GM18517 (cell line): ENCODE measurements around the gene TASOR2.

Experiments used
- ATAC-seq: cut with Tn5 transposase; IDR thresholded peaks from one replicate; pipeline ENCODE4 v1.9.1; 2021; ENCODE audit warnings: mild to moderate bottlenecking, moderate library complexity; ENCODE audit not compliant: unreplicated experiment

TASOR2 gene

DNA sequence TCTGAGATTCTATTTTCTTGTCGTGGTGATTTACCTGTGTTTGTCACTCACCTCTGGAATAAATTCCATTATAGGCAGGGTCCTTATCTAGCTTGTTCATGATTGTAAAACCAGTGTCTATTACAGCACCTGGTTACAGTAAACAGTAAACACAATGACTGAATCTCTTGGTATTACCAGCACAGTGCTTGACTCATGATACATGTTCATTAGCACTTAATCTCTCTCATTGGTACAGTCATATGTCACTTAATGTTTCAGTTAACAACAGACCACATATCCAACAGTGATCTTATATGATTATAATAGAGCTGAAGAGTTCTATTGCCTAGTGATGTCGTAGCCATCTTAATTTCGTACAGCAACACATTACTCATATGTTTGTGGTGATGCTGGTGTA, 1.6 kb upstream of the TASOR2 start:
- ATAC-seq: no peak

DNA sequence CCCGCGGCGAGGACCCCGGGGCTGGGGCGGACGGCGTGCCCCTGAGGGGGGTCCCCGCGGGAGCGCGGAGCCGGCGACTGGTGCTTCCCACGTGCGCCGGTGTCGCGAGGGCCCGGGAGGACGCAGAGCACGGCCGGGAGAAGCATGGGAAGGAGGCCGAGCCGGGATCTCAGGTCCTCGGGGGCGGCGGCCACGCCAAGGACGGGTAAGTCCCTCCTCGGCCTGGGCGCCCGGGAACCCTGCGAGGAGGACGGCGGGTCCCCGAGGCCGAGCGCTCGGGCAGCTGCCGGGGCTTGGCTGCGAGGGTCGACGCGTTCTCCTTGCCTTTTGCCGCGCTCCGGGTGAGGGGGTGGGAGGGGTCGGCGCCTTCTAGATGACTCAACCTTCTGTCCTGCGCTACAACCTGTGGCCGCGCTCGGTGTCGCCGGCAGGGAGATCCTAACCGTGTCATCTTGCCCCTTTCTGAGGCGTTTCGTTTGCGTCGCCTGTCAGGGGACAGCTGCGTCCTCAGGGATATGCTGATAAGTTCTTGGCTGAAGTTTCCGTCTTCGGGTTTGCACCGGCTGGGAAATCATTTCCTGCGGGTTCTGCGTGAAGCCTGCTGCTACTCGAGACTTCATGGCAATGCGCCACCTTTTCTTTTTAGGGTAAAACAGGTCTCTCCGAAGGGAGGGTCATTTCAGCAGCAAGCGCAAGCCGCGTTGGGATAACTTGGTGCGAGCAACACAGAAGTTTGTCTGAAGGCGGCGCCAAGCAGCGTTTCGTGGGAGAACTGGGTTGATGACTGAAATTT, 529 bp downstream of the TASOR2 start:
- peak; percentile 54 for ATAC-seq

- ATAC-seq: no peak
Observed at GRCh38 chr10:5685764-5686240, 1.2 kb downstream of the TASOR2 start.

- no peak for ATAC-seq
Observed at GRCh38 chr10:5688587-5688986, 3.9 kb downstream of the TASOR2 start.

- ATAC-seq: no peak
Observed at GRCh38 chr10:5691786-5692185, 7.1 kb downstream of the TASOR2 start.

DNA sequence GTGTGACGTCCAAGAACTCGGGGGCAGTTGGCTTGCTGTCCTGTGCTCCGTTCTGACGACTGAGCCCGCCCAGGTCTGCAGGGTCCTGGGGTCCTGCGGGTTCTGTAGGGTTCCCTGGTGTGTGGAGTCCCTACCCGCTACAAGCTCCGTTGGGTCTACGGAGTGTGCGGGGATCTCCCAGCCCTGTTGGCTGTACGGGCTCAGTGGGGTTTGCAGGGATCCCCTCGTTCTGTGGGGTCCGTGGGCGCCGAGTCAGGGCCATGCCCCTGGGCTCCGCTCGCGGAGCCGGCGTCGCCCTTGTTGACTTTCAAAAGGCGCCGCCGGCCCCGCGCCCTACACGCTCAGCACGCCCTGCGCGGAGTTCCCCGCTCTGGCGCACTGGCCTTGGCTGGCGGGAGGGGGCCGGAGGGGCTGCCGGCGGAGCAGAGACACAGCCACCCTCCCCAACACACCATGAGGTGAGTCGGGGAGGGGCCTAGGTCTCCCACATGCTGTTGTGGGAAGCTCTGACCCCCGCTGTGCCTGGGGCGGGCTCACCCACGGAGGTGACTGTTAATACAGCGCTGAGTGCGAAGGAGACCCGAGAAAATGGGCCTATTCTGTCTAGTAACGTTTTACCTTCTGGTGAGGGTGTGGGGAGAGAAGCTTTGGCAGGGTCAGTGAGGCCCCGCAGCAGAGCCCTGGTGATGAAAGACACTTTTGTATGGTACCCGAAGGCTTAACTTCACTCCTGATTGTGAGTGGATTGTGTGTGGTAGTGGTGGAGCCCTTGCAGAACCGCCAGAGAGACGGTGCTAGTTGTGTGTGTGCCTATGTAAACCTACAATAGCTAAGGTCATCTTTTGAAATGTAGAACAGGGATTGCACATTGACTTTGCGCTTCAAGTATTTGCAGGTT, 8.1 kb downstream of the TASOR2 start:
- peak; percentile 66 for ATAC-seq

DNA sequence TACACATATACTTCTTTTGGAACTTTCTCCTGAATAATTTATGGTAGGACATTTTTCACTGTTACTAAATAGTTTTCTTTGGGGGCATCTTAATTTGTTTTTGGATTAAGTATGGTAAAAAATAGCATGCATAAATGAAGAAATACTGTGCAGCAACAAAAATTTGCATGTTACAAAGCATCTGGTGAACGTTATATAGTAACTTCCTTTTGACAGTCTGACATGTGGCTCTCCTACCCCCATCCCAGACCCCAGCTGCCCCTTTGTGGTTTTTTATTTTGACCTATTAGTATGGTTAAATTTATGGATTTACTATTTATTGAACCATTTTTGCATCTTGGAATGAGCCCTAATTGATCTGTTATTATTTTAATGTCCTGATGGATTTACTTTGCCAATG, 9.9 kb downstream of the TASOR2 start:
- no peak for ATAC-seq

- ATAC-seq: no peak
Observed at GRCh38 chr10:5697342-5697741, 12.7 kb downstream of the TASOR2 start.

- ATAC-seq: no peak
Observed at GRCh38 chr10:5698062-5698461, 13.4 kb downstream of the TASOR2 start.

DNA sequence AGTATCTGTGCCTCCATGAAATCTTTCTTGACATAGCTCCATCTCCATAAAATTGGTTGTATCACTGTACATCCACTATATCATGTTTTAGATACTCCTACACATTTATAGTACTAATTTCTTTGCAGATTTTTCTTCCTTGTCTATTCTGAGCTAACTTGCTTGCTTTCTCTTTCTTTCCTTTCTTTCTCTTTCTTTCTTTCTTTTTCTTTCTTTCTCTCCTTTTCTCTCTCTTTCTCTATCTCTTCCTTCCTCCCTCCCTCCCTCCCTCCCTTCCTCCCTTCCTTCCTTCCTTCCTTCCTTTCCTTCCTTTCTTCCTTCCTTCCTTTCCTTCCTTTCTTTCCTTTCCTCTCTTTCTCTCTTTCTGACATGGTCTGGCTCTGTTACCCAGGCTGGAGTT, 23.7 kb downstream of the TASOR2 start:
- ATAC-seq: no peak

- ATAC-seq: no peak
Observed at GRCh38 chr10:5709865-5710264, 25.2 kb downstream of the TASOR2 start.

- no peak for ATAC-seq
Observed at GRCh38 chr10:5710859-5711258, 26.2 kb downstream of the TASOR2 start.

- ATAC-seq: no peak
Observed at GRCh38 chr10:5711642-5712041, 27.0 kb downstream of the TASOR2 start.

DNA sequence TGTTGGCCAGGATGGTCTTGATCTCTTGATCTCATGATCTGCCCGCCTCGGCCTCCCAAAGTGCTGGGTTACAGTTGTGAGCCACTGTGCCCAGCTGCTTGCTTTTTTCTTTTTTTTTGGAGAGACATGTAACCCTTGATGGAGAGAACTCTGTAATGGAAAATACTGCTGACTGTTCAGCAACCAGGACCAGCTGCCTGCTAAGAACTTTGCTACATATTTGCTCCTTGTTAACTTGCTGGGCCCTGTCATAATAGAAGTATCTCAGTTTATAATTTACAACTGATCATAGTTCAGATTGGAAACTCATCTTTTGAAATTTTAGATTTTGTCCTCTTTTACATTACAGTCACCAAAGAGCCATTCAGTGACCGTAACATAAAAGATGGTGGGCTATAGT, 34.9 kb downstream of the TASOR2 start:
- no peak for ATAC-seq

- no peak for ATAC-seq
Observed at GRCh38 chr10:5720182-5720581, 35.5 kb downstream of the TASOR2 start.

DNA sequence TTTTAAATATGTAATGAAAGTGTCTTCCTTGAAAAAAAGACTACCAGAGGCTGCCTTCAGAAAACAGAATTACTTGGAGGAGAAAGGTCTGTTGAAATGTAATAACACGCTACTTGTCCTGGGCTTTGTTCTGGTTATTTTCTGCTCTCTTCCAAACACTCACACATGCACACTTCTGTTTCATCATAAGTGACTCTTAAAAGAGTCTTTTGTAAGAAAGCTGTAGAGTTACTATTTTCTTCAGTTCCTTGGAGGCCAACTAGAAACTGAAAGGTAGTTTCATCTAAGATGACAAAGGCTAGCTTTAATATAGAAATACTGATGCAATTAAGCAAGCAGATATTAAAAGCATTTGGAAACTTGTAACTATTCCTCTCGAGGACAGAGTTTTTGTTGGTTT, 39.1 kb downstream of the TASOR2 start:
- ATAC-seq: no peak

DNA sequence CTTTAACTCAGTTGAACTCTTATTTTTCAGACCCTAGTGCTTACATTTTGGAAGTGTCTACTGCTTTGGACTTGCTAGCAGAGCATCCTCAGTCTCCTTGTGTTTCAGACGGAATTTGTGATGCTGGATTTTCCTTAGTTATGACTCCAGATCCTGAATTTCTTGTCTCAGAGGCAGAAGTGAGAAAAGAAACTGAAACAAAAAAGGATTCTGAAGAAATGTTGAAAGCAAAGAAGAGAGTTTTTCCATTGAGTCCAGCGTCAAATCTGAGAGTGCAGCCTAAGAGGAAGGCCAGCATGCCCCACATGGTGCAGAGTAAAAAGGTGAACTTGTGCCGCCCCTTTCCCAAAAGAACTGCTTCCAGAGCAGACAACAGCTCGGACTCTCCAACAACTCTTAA, 46.1 kb downstream of the TASOR2 start:
- no peak for ATAC-seq

GRCh38 chr10:5731559-5731958, 46.9 kb downstream of the TASOR2 start:
- ATAC-seq: no peak

DNA sequence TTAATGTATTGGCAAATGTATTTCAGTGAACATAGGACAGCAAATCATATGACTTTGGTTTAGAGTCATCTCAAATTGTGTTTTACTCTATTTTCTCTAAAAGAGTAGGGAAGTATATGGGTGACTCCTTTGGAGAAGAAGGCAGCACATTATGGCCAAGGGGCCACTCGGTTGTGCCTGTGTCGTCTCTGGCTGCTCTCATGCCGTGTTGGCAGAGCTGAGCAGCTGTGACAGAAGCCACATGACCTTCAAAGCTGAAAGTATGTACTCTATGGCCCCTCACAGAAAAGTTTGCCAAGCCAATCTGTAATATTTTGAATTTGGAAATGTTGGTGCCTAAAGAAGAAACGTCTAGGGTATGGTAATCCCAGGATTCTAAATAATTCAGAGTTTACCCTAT, 47.5 kb downstream of the TASOR2 start:
- no peak for ATAC-seq
